Activated T-helper 2 cell treated with anti-CD3 and anti-CD28 coated beads, Interferon-gamma antibody, Interleukin-2, Interleukin-4, amounts not matched to agents 10 μg/mL and 5 μg/mL and 100 μg/mL, durations not matched to agents 14 hours and 24 hours and 36 hours (primary cell): ENCODE data around the gene CNOT6L. TPM values are rescaled to one million over a fixed set of nuclear protein-coding genes. Genes with fewer than 3 reads are reported as not detected.

Experiments
- DNase-seq: peaks from one replicate; pipeline ENCODE4 v3.0.0; 2021; ENCODE audit warnings: low spot score
- H3K27ac Mint-ChIP-seq: one replicate; pipeline ENCODE4 v1.8.0; 2021; ENCODE audit warnings: mixed read lengths
- H3K27me3 Mint-ChIP-seq: one replicate; pipeline ENCODE4 v1.8.0; 2021; ENCODE audit warnings: low read depth, mixed read lengths
- H3K36me3 Mint-ChIP-seq: one replicate; pipeline ENCODE4 v1.8.0; 2021; ENCODE audit warnings: low read depth, mixed read lengths
- H3K4me1 Mint-ChIP-seq: one replicate; pipeline ENCODE4 v1.8.0; 2021; ENCODE audit warnings: low read depth, mixed read lengths
- H3K4me3 Mint-ChIP-seq: one replicate; pipeline ENCODE4 v1.8.0; 2021; ENCODE audit warnings: low read depth, mild to moderate bottlenecking, moderate library complexity, mixed read lengths
- H3K9me3 Mint-ChIP-seq: one replicate; pipeline ENCODE4 v1.8.0; 2021; ENCODE audit warnings: mixed read lengths
- intact Hi-C: fragments of 100-400 bp; cut with micrococcal nuclease; formaldehyde crosslinking; loops from one replicate; pipeline ENCODE4 v1.15.1; 2023
- total RNA-seq: library from RNA; stranded (reverse); gene quantifications from 2 replicates; pipeline ENCODE4 v1.2.3, GENCODE V29; 2022

Gene CNOT6L
- total RNA-seq, 1 donor from 2014 or later: 94.8 TPM

DNA sequence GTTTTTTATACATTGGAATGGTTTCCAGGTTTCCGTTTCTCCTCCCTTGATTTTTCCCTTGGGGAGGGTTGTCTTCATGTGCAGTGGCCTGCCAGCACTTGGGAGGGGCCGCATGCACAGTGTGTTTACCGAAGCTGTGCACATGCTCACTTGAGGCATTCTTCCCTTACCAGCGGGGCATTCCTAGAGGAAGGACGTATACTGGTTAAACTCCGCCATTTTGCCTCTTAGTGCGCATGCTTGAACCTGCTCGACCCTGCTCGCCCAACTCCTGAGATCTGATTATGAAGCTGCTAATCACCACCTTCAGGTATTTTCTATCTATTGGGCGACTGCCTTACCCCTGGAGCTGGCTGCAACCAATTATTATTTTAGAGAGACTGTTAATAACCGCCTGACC lies 137.4 kb downstream of the CNOT6L start:
- DNase-seq: no peak
- no peak overlapping the region for H3K27ac Mint-ChIP-seq
- intact Hi-C loops: no loop called here
- H3K4me1 Mint-ChIP-seq: no peaks in the 10 kb centered on the region
- H3K9me3 Mint-ChIP-seq: no peaks in the 10 kb centered on the region
- H3K4me3 Mint-ChIP-seq: no peak overlapping the region
- H3K36me3 Mint-ChIP-seq: no peaks in the 10 kb centered on the region
- peaks cover 23% of the 10 kb centered on the region for H3K27me3 Mint-ChIP-seq

DNA sequence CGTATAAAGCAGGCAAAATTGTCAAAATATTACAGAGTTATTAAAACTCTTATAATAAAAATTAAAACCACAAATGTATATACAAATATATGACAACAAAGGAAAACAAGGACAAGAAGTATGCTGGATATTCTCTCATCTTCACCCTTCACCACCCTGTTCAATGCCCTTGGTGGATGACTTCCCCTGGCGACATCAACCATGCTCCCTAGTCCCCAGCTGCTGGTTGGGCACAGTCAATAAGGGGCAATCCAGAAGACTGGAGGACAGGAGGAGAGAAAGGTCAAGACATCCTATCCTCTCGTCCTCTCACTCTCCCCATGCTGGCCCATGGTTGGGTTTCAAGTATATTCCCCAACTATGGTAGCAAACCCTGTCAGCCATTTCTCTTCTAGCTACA lies 142.3 kb downstream of the CNOT6L start:
- intact Hi-C loops: no loop called here
- no peak overlapping the region for H3K27ac Mint-ChIP-seq
- H3K27me3 Mint-ChIP-seq: peaks cover 14% of the 10 kb centered on the region
- no peak for DNase-seq
- H3K9me3 Mint-ChIP-seq: no peaks in the 10 kb centered on the region
- no peaks in the 10 kb centered on the region for H3K4me1 Mint-ChIP-seq
- no peak overlapping the region for H3K4me3 Mint-ChIP-seq
- H3K36me3 Mint-ChIP-seq: no peaks in the 10 kb centered on the region

DNA sequence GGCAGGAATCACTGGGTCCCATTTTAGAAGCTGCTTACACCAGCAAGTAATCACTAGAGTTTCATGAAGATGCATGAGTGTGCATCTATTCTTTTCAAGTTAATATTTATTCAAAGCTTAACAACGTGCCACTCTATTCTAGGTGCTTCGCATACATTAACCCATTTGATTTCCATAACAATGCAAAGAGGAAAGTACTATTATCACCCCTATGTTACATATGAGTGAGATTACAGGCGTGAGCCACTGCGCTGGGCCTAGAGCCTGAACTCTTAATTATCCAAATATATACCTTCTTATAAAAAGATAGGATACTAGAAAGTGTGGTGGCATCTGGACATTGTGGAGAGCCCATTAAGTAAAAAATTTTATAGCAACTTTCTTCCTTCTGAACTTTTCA lies 148.1 kb downstream of the CNOT6L start:
- Mint-ChIP-seq H3K9me3 (no peaks in the 10 kb centered on the region), H3K27me3 (peaks cover 5% of the 10 kb centered on the region), H3K36me3 (no peaks in the 10 kb centered on the region), H3K27ac (no peak overlapping the region), H3K4me1 (no peaks in the 10 kb centered on the region), H3K4me3 (no peak overlapping the region)
- no peak for DNase-seq
- intact Hi-C loops: no loop called here

DNA sequence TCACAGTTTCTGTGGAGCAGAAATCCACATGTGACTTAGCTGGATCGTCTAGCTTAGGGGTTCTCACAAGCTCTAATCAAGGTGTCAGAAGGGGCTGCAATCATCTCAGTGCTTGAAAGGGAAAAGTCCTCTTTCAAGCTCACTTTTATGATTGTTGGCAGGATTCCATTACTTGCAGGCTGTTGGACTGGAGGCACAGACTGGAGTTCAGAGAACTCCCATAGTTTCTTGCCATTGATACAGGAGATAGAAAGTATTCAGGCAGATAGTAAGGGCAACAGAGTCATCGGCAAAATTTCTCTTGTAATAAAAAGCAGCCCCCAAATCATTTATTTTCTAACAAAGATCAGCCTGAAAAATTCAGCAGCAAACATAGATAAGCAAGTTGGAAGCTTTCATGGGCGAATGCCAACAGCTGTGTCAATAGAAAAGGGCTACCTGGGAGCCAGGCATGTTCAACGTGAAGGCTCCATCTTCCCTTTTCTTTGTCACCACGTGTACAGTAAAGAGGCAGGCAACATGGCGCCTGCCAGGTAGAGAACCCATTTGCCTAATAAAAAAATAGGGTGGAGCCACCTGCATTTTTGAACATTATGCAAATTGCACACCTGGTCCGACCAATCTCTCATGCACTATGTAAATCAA lies 149.1 kb downstream of the CNOT6L start:
- peaks cover 5% of the 10 kb centered on the region for H3K27me3 Mint-ChIP-seq
- no peak for DNase-seq
- no peaks in the 10 kb centered on the region for H3K4me1 Mint-ChIP-seq
- intact Hi-C loops: no loop called here
- H3K27ac Mint-ChIP-seq: no peak overlapping the region
- no peak overlapping the region for H3K4me3 Mint-ChIP-seq
- H3K9me3 Mint-ChIP-seq: no peaks in the 10 kb centered on the region
- no peaks in the 10 kb centered on the region for H3K36me3 Mint-ChIP-seq

DNA sequence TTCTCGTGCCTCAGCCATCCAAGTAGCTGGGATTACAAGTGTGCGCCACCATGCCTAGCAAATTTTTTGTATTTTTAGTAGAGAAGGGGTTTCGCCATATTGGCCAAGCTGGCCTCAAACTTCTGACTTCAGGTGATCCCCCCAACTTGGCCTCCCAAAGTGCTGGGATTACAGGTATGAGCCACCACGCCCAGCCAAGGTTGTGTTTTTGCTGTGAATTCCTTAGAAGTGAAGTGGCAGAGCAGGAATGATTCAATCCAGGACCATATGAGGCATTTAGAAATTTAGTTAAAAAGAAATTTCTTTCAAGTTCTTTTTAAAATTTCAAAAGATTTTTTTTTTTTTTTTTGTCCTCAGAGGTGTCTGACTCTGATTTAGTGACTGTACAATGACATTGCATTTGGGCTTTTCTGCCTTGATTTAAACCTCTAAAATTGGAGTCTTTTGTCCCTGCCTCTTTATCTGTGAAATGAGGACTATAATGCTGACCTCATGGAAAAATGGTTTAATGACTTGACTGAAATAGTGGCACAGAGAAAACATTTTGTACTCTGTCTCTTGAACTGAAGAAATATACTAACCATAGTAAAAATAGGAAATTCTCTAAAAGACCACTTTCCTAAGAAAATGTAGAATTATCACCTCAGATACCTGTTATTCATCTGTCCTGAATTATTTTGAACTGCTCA lies 153.6 kb downstream of the CNOT6L start:
- no peak for DNase-seq
- H3K27me3 Mint-ChIP-seq: peaks cover 9% of the 10 kb centered on the region
- no peaks in the 10 kb centered on the region for H3K4me1 Mint-ChIP-seq
- no peaks in the 10 kb centered on the region for H3K9me3 Mint-ChIP-seq
- intact Hi-C loops: no loop called here
- H3K27ac Mint-ChIP-seq: no peak overlapping the region
- no peaks in the 10 kb centered on the region for H3K36me3 Mint-ChIP-seq
- H3K4me3 Mint-ChIP-seq: no peak overlapping the region

Other genes with a start within 250 kb of the CNOT6L start
- 82.6 and 87.2 TPM in 2 replicates for gene CXCL13, start 213.5 kb downstream of the CNOT6L start, total RNA-seq
- 50.6 and 60.3 TPM in 2 replicates for gene MRPL1, start 43.5 kb upstream of the CNOT6L start, total RNA-seq
- gene FRAS1, start 238.0 kb upstream of the CNOT6L start, total RNA-seq: not detected in 2 replicates